NCI-H345 treated with DMSO at 0.1 percent for 48 hours (cell line): Measurements from ENCODE around the gene SLIT3.

Source experiments
- DNase-seq: peaks from one replicate; lab custom pipeline; 2025; ENCODE audit not compliant: unreplicated experiment; lab: John Stamatoyannopoulos, UW

Gene SLIT3

DNA sequence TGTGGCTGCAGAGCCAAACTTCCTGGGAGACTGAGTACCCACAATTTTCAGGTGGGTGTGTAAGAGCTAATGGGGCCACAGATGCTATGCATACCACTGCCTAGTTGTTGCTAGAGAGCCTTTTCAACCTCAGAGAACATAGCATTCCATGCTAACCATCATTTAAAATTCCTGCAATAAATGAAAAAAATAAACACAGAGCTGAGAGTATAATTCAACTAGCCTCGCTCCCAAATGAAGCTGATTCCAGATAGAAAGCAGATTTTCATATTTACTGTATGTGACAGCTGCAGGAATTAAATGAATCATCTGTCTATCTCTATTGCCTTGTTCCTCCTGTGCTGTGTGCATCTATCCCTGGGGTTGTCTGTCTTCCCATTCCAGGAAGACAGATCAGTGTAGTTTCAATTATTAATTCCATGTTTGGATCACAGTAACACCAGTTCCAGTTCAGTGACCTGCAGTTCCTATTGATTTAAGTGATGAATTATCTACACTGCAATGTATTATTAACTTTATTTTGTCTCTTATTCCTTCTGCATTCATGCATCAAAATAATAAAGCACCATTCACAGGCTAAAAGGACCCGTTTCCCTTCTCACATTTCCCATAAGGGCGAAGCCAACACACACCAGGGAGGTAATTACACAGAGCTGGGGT, 324.5 kb downstream of the SLIT3 start:
- no peak for DNase-seq

DNA sequence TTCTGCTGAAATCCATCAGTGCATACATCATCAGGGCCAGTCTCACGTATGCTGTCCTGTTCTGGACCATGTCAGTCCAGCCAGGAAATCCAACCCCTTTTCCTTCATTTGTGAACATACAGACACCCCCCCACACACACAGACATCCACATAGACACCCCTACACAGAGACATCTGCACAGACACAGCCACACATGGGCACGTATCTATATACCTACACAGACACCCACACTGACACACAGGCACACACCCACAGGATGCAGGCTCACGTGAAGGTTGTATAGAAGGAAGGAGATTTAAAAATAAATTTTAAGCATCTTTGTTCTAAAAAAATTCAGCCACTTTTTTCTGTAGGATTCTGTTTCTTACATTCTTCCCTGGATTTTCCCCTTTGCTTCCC, 325.6 kb downstream of the SLIT3 start:
- no peak for DNase-seq

DNA sequence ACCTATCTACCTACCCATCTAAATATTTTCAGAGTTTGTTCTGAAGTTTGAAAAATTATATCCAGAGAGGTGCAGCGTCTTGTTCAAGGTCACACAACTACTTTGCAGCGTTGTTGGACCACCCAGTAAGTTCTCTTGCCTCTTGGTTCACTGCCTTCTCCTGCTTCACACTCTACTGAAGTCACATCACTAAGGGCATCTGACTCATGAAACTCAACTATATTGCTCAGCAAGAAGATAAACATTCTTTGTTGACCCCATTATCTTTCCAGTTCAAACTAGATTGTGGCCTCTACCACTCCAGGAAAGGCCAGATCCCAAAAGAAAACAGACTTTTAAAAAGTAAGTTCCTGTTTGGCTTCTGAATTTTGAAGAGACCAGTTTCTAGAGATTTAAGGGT, 326.9 kb downstream of the SLIT3 start:
- no peak for DNase-seq

GRCh38 chr5:168972731-168973130, 328.2 kb downstream of the SLIT3 start:
- no peak for DNase-seq

DNA sequence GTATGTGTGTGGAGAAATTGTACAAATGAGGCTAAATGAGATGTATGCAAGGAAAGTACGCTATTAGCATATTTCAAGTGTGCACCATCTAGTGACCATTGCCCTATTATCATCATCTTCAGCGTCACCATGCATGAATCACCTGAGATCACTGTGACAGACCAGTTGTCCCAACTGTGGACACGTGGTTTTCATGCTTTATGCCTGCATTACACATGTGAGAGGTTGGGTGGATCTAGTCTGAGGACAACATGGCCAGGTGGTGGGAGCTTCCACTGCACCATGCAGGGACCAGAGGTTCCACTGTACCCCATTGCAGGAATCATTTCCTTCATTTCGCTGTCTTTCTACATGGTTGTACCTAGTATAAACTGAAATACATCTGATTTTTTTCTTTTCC, 329.8 kb downstream of the SLIT3 start:
- DNase-seq, result no peak

DNA sequence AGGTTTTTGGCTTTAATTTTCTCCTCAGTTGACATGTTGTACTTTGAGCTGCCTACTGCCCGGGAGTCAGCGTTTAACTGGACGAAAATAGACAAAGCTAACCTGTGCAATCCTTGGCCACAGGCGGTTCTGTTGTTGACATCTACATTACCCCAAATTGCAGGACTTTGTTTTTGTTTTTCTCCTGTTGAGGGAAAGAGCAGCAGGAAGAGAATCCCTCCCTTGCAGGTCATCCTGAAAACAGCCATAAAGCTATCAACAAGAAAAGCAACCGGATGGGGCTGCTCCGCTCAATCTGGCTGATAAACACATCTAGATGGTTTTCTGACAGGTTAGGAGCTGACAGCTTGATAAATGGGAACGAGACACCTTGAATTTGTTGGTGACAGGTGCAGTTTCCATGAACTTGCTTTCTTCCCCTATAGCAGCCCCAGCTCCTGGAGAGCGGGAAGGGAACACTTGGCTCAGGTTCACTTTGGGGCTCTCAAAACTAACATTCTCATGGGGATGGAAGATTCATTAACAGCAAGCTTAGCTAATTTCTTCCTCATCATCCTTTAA, 331.5 kb downstream of the SLIT3 start:
- DNase-seq, result no peak

- DNase-seq, result no peak
Measured at GRCh38 chr5:168967882-168968620, 332.9 kb downstream of the SLIT3 start.

DNA sequence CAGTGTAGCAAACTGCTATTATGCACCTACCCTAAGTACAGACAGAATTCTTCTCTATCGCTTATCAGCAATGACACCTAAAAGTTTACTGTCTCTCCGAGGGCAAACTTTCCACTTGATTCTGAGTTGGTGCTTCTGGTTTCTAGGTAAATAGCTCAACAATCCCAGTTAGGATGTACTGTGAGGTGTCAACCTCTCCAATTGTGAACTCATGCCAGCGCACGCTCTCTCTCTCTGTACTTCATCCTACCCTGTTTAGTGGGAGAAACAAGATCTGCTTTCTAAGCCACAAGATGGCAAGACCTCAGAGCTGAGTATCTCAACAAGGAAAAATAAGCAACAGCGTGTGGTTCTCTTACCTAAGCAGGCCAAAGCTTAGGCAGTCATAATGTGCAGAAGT, 335.3 kb downstream of the SLIT3 start:
- DNase-seq, result no peak

GRCh38 chr5:168964182-168964581, 336.8 kb downstream of the SLIT3 start:
- no peak for DNase-seq

DNA sequence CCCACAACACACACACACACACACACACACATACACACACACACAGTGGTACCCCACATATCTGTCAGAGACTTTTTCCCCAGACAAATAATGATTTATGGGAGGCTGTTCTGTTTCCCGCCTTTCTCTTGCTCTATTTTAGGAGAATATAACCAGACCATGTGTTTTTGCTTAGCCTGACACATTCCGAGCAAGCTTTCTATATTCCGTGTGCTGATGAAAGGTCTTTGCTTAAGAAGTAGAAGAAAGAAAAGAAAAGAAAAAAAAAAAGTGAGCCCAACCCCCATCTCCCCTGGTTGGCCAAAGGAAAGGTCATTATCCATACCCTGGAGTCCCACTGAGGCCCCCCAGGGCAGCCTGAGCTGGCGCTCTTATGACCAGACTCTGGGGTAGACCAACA, 338.6 kb downstream of the SLIT3 start:
- no peak for DNase-seq

- no peak for DNase-seq
Measured at GRCh38 chr5:168961681-168962080, 339.3 kb downstream of the SLIT3 start.

GRCh38 chr5:168960497-168960896, 340.4 kb downstream of the SLIT3 start:
- DNase-seq, result no peak

DNA sequence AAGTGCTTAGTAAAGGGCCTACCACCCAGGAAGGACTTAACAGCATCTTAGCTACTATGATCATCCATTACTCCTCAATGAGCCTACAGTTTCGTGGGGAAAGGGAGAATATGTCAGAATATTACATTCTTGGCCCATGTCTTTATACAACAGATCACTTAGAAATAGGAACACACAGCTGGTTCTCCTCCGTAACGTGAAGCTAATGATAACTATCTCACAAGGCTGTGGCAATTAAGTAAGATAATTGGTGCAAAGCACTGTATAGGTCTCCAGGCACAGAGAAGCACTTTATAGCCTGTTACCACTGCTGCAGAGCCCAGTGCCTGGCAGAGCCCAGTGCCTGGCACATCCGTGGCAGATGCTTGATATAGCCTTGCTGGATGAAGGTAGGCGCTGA, 347.6 kb downstream of the SLIT3 start:
- no peak for DNase-seq

DNA sequence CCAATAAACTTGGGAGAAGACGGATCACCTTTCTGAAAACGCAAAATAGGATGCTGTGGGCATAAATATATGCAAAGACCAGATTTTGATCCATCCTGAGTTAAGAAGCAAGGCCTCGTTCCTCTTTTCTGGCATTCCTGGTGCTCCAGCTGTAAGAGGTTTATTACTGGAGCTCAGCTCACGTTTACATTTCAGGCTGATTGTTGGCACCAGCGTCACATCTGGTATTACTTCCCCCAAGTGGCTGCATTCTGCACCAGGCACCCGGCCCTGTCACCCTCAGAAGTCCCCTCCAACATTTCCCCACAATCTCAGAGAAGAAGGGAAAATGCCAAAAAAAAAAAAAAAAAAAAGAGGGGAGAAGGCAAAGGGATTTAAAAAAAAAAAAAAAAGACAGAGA, 348.7 kb downstream of the SLIT3 start:
- DNase-seq, result no peak

- DNase-seq, result no peak
Measured at GRCh38 chr5:168951769-168952168, 349.2 kb downstream of the SLIT3 start.

DNA sequence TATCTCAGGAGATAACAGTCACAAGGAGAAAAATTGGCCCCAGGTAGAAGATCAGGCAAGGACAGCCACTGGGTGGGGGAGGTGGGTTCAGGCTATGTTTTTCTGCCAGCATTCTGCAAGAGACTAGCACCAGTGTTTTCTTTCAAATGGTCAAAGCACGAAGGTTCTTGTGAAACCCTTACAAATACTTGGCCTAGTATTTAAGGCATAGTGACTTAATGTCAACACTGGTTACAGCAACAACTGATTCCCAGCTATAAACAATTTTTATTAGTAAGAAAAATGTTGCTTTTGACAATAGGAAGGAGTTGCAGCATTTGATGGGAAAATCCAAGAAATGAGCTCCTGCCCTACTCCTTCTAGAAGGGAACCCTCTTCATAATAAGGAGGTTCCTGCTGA, 349.6 kb downstream of the SLIT3 start:
- no peak for DNase-seq

GRCh38 chr5:168950241-168950951, 350.5 kb downstream of the SLIT3 start:
- DNase-seq, result no peak

GRCh38 chr5:168948746-168949145, 352.2 kb downstream of the SLIT3 start:
- DNase-seq, result no peak

DNA sequence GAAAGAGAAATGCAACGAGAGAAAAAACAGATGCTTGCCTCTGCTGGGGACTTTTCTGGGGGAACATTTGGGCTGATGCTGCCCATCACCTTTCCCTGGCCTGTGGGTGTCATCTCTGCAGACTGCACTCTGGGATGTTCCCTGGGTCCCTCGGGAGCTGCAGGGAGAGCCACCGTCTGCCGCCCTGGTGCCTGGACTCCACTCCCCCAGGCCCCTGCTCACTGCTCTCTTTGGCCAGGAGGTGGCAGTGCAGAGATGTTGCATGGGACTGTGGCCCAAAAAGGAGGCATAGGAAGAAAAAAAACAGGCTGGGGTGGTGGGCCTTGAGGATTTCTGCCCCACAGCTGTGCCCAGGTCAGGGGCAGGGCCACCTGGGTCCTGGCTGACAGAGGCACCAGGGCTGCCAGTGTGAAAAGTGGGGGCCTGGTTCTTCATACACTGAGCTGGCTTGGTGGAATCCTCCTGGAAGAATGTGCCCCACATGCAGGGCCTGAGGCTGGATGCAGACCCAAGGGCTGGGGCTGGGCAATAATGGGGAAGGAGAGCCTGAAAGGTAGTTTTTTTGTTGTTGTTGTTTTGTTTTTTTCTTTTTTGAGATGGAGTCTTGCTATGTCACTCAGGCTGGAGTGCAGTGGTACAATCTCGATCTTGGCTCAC, 353.6 kb downstream of the SLIT3 start:
- DNase-seq, result peak; percentile 56

DNA sequence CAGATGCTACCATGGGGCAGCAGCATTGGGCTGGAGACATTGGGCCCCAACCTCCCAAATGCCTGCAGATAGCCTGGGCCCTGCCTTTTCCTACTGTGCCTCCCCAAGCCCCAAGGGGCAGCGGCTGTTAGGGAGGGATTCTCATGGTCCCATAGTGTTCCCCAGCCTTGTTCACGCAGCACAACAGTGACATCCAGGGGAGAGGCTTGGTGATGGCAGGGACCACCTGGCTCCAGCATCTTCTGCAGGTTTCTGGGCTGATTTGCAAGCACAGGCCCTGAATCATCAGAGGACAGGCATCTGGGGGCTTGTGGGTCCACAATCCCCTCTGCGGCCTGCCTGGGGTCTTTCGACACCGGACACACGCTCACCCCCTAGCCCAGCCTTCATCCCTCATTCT, 354.6 kb downstream of the SLIT3 start:
- DNase-seq, result no peak

GRCh38 chr5:168944004-168944403, 356.9 kb downstream of the SLIT3 start:
- no peak for DNase-seq
